HEK293T (cell line): ENCODE results near the gene MS4A8.

Experiments
- ARNT ChIP-seq: fragments of 450-650 bp; IDR thresholded peaks from 2 replicates; pipeline ENCODE4 v1.6.1; 2017; ENCODE audit warnings: mild to moderate bottlenecking
- BHLHE40 ChIP-seq: fragments of 450-650 bp; IDR thresholded peaks from 2 replicates; pipeline ENCODE4 v1.6.1; 2016; ENCODE audit warnings: mild to moderate bottlenecking, moderate library complexity, borderline replicate concordance
- CTBP1 ChIP-seq: fragments of 450-650 bp; IDR thresholded peaks from 2 replicates; pipeline ENCODE4 v1.6.1; 2016; ENCODE audit warnings: borderline replicate concordance
- ELF4 ChIP-seq: fragments of 450-650 bp; IDR thresholded peaks from 2 replicates; pipeline ENCODE4 v1.6.1; 2017; ENCODE audit warnings: antibody characterized with exemption
- FOXA1 ChIP-seq: fragments of 450-650 bp; IDR thresholded peaks from 2 replicates; pipeline ENCODE4 v1.6.1; 2016; ENCODE audit warnings: mild to moderate bottlenecking
- FOXM1 ChIP-seq: fragments of 450-650 bp; IDR thresholded peaks from 2 replicates; pipeline ENCODE4 v1.6.1; 2017; ENCODE audit warnings: mild to moderate bottlenecking, borderline replicate concordance
- L3MBTL2 ChIP-seq: fragments of 450-650 bp; conservative IDR thresholded peaks from 2 replicates; pipeline ENCODE4 v1.6.1; 2016; ENCODE audit warnings: mild to moderate bottlenecking
- LEF1 ChIP-seq: fragments of 450-650 bp; IDR thresholded peaks from 2 replicates; pipeline ENCODE4 v1.6.1; 2017; ENCODE audit warnings: mild to moderate bottlenecking, borderline replicate concordance
- NFRKB ChIP-seq: fragments of 450-650 bp; IDR thresholded peaks from 2 replicates; pipeline ENCODE4 v1.6.1; 2016; ENCODE audit warnings: mild to moderate bottlenecking, moderate library complexity
- SP1 ChIP-seq: fragments of 450-650 bp; IDR thresholded peaks from 2 replicates; pipeline ENCODE4 v1.6.1; 2017
- SUZ12 ChIP-seq: fragments of 450-650 bp; IDR thresholded peaks from 2 replicates; pipeline ENCODE4 v1.6.1; 2016; ENCODE audit warnings: mild to moderate bottlenecking
- TARDBP ChIP-seq: fragments of 450-650 bp; IDR thresholded peaks from 2 replicates; pipeline ENCODE4 v1.6.1; 2016
- TF ChIP-seq, protein P1 (sequence below): fragments of 450-650 bp; IDR thresholded peaks from 2 replicates; pipeline ENCODE4 v1.6.1; 2016

DNA sequence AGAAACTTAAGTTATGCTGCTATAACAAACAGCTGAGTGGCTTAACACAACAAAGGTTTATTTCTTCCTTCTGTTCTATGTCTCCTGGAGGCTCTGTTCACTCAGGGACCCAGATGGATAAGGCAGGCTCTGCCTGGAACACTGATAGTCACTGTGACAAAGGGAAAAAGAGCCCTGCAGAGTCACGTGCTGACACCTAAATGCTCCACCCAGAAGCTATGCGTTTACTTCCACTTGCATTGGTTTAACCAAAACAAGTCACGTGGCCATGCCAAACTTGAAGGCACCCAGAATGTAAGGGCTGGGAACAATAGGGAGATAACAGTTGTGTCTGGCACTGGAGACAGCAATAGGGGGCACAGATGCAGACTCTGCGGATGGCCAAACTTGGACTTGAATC is 53.9 kb downstream of the MS4A8 start:
- TF ChIP-seq, protein P1, sequence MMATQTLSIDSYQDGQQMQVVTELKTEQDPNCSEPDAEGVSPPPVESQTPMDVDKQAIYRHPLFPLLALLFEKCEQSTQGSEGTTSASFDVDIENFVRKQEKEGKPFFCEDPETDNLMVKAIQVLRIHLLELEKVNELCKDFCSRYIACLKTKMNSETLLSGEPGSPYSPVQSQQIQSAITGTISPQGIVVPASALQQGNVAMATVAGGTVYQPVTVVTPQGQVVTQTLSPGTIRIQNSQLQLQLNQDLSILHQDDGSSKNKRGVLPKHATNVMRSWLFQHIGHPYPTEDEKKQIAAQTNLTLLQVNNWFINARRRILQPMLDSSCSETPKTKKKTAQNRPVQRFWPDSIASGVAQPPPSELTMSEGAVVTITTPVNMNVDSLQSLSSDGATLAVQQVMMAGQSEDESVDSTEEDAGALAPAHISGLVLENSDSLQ: no peak
- TF ChIP-seq LEF1: no peak
- no peak for TF ChIP-seq ELF4
- no peak for TF ChIP-seq CTBP1
- no peak for TF ChIP-seq NFRKB
- no peak for TF ChIP-seq SUZ12
- TF ChIP-seq SP1: no peak
- TF ChIP-seq FOXA1: no peak
- TF ChIP-seq L3MBTL2: no peak
- TF ChIP-seq TARDBP: no peak
- no peak for TF ChIP-seq FOXM1
- no peak for TF ChIP-seq BHLHE40
- TF ChIP-seq ARNT: no peak
